ENCODE data around the gene CNN2. TPM values are rescaled to one million over a fixed set of nuclear protein-coding genes. Genes with fewer than 3 reads are reported as not detected.

The CNN2 gene
- total and polyA plus RNA-seq, 2 donors (not counting 1 experiment from before 2014, with no cell fraction given): 198 to 301 TPM

DNA sequence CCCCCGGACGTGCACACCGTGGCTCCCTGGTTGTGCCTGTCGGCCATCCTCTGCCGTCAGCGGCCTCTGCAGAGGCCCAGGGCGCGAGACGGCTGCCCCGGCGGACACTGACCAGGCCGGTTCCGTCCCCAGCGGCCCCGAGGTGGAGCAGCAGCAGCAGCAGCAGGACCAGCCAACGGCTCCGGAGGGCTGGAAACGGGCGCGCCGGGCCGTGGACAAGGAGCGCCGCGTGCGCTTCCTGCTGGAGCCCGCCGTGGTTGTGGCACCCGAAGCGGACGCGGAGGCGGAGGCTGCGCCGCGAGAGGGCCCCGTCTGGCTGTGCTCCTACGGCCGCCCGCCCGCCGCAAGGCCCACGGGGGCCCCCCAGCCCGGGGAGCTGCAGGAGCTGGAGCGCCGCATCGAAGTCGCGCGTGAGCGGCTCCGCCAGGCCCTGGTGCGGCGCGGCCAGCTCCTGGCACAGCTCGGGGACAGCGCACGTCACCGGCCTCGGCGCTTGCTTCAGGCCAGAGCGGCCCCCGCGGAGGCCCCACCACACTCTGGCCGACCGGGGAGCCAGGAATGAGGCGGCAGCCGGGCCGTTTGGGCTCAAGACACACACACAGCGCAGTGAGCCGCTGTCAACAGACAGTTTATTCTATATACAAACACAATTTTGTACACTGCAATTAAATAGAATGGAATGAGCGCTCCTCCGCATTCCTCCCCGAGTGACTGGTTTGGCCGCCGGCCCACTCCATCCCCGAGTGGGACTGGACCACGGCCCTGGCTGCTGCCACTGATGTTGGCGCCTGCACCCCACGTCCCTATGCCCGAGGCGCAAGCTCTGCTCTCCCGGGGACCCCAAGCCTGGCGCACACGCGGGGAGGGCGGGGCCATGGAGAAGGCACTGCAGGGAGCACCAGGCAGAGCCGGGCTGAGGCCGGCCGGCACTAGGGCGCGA is 17.1 kb upstream of the CNN2 start:
- ATAC-seq (ENCODE audit: low read depth) (no peak), DNase-seq (no peak)
- no peaks in the 10 kb centered on the region for H3K27me3 ChIP-seq (replicated peaks in 1 of 4; ENCODE audit: control extremely low read depth in 1 of 4, control insufficient read depth in 3 of 4, insufficient read depth in 4 of 4, low read length in 3 of 4)
- no peak overlapping the region for H3K4me3 ChIP-seq (ENCODE audit: control extremely low read depth in 1 of 5, extremely low read depth in 1 of 5, insufficient read depth in 1 of 5, low read depth in 2 of 5, low read length in 4 of 5)
- H3K79me2 ChIP-seq (ENCODE audit: control insufficient read depth, insufficient read depth, low read length): peaks cover 22% of the 10 kb centered on the region
- Mint-ChIP-seq H3K4me3 (no peak overlapping the region), H3K27me3 (no peaks in the 10 kb centered on the region), H3K27ac (no peak overlapping the region), H3K9me3 (ENCODE audit: insufficient read depth) (no peaks in the 10 kb centered on the region), H3K4me1 (peaks cover 5% of the 10 kb centered on the region)
- H2AFZ ChIP-seq (ENCODE audit: insufficient read depth, low read depth, low read length, poor library complexity, severe bottlenecking): no peak overlapping the region
- no peak for TF ChIP-seq EZH2 (IDR thresholded peaks at IDR 0.05; ENCODE audit: borderline replicate concordance, insufficient read depth, low read depth, low read length, poor library complexity, severe bottlenecking)
- TF ChIP-seq, protein P1, sequence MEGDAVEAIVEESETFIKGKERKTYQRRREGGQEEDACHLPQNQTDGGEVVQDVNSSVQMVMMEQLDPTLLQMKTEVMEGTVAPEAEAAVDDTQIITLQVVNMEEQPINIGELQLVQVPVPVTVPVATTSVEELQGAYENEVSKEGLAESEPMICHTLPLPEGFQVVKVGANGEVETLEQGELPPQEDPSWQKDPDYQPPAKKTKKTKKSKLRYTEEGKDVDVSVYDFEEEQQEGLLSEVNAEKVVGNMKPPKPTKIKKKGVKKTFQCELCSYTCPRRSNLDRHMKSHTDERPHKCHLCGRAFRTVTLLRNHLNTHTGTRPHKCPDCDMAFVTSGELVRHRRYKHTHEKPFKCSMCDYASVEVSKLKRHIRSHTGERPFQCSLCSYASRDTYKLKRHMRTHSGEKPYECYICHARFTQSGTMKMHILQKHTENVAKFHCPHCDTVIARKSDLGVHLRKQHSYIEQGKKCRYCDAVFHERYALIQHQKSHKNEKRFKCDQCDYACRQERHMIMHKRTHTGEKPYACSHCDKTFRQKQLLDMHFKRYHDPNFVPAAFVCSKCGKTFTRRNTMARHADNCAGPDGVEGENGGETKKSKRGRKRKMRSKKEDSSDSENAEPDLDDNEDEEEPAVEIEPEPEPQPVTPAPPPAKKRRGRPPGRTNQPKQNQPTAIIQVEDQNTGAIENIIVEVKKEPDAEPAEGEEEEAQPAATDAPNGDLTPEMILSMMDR (IDR thresholded peaks at IDR 0.05): no peak
- ChIA-PET CTCF (interaction anchor here (0.9 kb wide), 1 partner anchor 48 kb away, joined by 3 read pairs; no protein-coding TSS in a partner anchor), POLR2A (interaction anchor here (0.6 to 1.0 kb wide), 4 partner anchors 7 to 208 kb away, joined by 3 to 4 read pairs (median 4); no protein-coding TSS in a partner anchor)
- no peaks in the 10 kb centered on the region for H3K4me1 ChIP-seq (ENCODE audit: control insufficient read depth in 2 of 2, insufficient read depth in 2 of 2, low read length in 2 of 2)
- 84% methylated on average over 88 of the region's 92 CpGs for WGBS (ENCODE audit: insufficient coverage)
- H3K36me3 ChIP-seq (replicated peaks in 1 of 2; ENCODE audit: control extremely low read depth in 1 of 2, control insufficient read depth in 1 of 2, extremely low read depth in 1 of 2, insufficient read depth in 2 of 2, low read length in 1 of 2): peaks cover 0 to 32% of the 10 kb centered on the region in 2 experiments
- no peak overlapping the region for H3K9ac ChIP-seq (ENCODE audit: low read length)
- no peak overlapping the region for H3K27ac ChIP-seq (ENCODE audit: low read length in 2 of 2)
- H3K9me3 ChIP-seq (ENCODE audit: control extremely low read depth in 1 of 3, control insufficient read depth in 2 of 3, insufficient read depth in 1 of 3, low read length in 2 of 3): no peaks in the 10 kb centered on the region
- no peak overlapping the region for H3K4me2 ChIP-seq (replicated peaks; ENCODE audit: low read depth, low read length, poor library complexity, severe bottlenecking)
- peaks cover 50% of the 10 kb centered on the region for H4K20me1 ChIP-seq (ENCODE audit: control insufficient read depth, insufficient read depth, low read length, poor library complexity, severe bottlenecking)
- intact Hi-C loops (cut with micrococcal nuclease): no loop called here

All from B cell (primary cell).